ENCODE data around the gene DOP1A. TPM values are rescaled to one million over a fixed set of nuclear protein-coding genes. Genes with fewer than 3 reads are reported as not detected.

DOP1A gene, protein sequence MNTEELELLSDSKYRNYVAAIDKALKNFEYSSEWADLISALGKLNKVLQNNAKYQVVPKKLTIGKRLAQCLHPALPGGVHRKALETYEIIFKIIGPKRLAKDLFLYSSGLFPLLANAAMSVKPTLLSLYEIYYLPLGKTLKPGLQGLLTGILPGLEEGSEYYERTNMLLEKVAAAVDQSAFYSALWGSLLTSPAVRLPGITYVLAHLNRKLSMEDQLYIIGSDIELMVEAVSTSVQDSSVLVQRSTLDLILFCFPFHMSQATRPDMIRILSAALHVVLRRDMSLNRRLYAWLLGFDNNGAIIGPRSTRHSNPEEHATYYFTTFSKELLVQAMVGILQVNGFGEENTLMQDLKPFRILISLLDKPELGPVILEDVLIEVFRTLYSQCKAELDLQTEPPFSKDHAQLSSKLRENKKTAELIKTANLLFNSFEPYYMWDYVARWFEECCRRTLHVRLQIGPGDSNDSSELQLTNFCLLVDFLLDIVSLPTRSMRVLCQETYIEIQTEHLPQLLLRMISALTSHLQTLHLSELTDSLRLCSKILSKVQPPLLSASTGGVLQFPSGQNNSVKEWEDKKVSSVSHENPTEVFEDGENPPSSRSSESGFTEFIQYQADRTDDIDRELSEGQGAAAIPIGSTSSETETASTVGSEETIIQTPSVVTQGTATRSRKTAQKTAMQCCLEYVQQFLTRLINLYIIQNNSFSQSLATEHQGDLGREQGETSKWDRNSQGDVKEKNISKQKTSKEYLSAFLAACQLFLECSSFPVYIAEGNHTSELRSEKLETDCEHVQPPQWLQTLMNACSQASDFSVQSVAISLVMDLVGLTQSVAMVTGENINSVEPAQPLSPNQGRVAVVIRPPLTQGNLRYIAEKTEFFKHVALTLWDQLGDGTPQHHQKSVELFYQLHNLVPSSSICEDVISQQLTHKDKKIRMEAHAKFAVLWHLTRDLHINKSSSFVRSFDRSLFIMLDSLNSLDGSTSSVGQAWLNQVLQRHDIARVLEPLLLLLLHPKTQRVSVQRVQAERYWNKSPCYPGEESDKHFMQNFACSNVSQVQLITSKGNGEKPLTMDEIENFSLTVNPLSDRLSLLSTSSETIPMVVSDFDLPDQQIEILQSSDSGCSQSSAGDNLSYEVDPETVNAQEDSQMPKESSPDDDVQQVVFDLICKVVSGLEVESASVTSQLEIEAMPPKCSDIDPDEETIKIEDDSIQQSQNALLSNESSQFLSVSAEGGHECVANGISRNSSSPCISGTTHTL (N-terminal part only)
- total RNA-seq (28.8 TPM), polyA plus RNA-seq (13.8 TPM)
- long read RNA-seq, donor 1: 0 reads
- long read RNA-seq, donor 2: 0 reads
- long read RNA-seq, donor 3: 0 reads
- long read RNA-seq, donor 4: 0 reads
- long read RNA-seq, donor 5: 0 reads
- long read RNA-seq, donor 6: 0 reads
- long read RNA-seq, donor 7, partial matches to known transcripts: 5 of 5 reads
- long read RNA-seq, donor 7, other reads (novel, unspliced or antisense): 0 of 5 reads
- long read RNA-seq, donor 8: 0 reads
- long read RNA-seq, donor 9: 0 reads
- long read RNA-seq, donor 10: 0 reads

DNA sequence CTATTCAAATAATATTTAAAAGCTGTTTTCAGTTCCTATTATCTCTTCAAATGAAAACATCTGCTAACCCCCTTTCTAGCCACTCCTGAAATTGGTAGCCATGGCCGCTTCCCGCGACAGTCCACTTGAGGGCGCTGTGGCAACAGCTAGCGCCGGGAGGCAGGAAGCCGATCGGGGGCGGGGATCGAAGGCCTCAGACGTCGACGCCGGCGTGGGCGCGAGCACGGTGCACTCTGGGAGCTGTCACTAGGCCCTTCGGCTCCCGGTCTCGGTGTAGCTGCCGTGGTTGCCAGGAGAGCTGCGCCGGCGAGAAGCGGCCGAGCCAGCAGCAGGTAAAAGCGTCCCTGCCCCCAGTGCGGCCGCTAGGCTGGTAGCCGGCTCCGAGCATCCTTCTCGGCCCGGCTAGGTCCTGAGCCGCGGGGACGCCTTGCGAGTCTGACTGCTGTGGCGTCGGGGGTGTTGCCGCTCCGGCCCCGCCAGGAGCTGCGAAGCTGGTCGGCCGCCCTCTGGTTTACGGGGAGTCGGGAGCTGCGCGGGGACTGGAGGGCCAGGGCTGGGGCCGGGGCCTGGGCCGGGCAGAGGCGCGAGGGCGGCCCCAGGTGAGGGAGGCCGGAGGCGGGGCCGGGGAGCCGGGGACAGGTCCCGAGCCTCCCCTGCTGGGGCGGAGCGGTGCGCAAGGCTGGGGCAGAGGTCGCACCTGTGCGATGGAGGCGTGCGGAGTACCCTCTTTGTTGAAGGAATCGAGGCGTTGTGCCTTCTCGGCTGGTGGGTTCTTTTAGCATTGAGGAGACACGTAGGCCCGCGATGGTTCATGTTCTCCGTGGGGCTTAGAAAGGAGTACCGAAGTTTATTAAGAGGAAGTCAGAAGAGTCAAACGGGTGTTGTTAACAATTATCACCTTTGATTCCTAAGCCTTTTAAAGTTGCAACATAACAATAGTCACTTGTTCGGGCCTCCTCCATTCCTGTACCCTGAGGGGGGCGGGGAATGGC is at the start of gene DOP1A:
TSS of gene DOP1A (plus strand) at position 224 of the 992 bp plus-strand sequence. CDS start 29,307 bp downstream, outside the sequence.
- Histone ChIP-seq H3K27me3 (ENCODE audit: control insufficient read depth in 2 of 2, insufficient read depth in 1 of 2, low read length in 1 of 2) (no peaks in the 10 kb centered on the region), H3K4me1 (ENCODE audit: control insufficient read depth in 2 of 2, insufficient read depth in 2 of 2, low read length in 2 of 2) (peaks cover 3 to 10% of the 10 kb centered on the region in 2 donors), H3K9me3 (ENCODE audit: control insufficient read depth in 2 of 2, insufficient read depth in 1 of 2, low read length in 1 of 2) (no peaks in the 10 kb centered on the region), H3K4me3 (ENCODE audit: low read length in 2 of 2) (peak within 1 kb of the TSS; percentile 62 to 82), H3K27ac (ENCODE audit: low read depth in 1 of 2, low read length in 1 of 2) (peak within 1 kb of the TSS; percentile 83 to 92), H3K36me3 (ENCODE audit: control insufficient read depth in 2 of 2, insufficient read depth in 2 of 2, low read length in 1 of 2) (no peaks in the 10 kb centered on the region)
- peak; percentile 88 to 98 (median 95) for DNase-seq (ENCODE audit: low read depth in 6 of 9, low spot score in 9 of 9)
- under 1% methylated on average over 78 of the region's 78 CpGs for WGBS

DNA sequence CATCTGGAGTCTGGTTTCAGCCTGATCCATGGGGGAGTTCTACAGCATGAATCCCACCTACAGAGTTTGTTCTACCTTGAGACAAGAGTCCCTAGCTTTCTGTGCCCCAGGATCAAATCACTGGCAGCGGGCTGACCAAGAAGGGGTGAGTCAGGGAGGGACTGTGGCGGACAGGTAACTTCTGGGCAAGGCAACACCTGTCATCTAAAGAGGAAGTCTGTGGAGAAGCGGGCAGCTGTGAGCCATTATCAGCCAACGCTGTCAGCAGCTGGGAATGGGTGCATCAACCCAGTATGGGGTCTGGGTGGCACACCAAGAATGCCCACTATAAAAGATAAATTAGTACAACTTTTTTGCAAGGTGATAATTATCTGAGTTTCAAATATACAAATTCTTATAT is 47.7 kb upstream of the DOP1A start:
- WGBS: 93% methylated on average over 4 of the region's 4 CpGs
- H3K36me3 ChIP-seq (ENCODE audit: control insufficient read depth in 2 of 2, insufficient read depth in 2 of 2, low read length in 1 of 2): peaks cover 0 to 3% of the 10 kb centered on the region in 2 donors
- no peak for DNase-seq (ENCODE audit: low read depth in 6 of 9, low spot score in 9 of 9)
- H3K27ac ChIP-seq (ENCODE audit: low read depth in 1 of 2, low read length in 1 of 2): no peak overlapping the region
- H3K4me3 ChIP-seq (ENCODE audit: low read length in 2 of 2): no peak overlapping the region
- no peaks in the 10 kb centered on the region for H3K4me1 ChIP-seq (ENCODE audit: control insufficient read depth in 2 of 2, insufficient read depth in 2 of 2, low read length in 2 of 2)
- no peaks in the 10 kb centered on the region for H3K27me3 ChIP-seq (ENCODE audit: control insufficient read depth in 2 of 2, insufficient read depth in 1 of 2, low read length in 1 of 2)
- H3K9me3 ChIP-seq (ENCODE audit: control insufficient read depth in 2 of 2, insufficient read depth in 1 of 2, low read length in 1 of 2): no peaks in the 10 kb centered on the region

DNA sequence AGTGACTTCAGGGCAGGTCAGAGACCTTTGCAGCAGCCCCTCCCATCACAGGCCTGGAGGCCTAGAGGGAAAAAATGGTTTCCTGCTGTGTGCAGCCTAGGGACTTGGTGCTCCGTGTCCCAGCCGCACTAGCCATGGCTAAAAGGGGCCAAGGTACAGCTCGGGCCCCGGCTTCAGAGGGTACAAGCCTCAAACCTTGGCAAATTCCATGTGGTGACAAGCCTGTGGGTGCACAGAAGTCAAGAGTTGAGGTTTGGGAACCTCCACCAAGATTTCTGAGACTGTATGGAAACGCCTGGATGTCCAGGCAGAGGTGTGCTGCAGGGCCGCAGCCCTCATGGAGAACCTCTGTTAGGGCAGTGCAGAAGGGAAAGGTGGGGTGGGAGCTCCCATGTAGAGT is 35.8 kb upstream of the DOP1A start:
- no peak for DNase-seq (ENCODE audit: low read depth in 6 of 9, low spot score in 9 of 9)
- Histone ChIP-seq H3K4me3 (ENCODE audit: low read length in 2 of 2) (no peak overlapping the region), H3K36me3 (ENCODE audit: control insufficient read depth in 2 of 2, insufficient read depth in 2 of 2, low read length in 1 of 2) (peaks cover 0 to 3% of the 10 kb centered on the region in 2 donors), H3K27ac (ENCODE audit: low read depth in 1 of 2, low read length in 1 of 2) (no peak overlapping the region), H3K9me3 (ENCODE audit: control insufficient read depth in 2 of 2, insufficient read depth in 1 of 2, low read length in 1 of 2) (peaks cover 2 to 8% of the 10 kb centered on the region in 2 donors), H3K27me3 (ENCODE audit: control insufficient read depth in 2 of 2, insufficient read depth in 1 of 2, low read length in 1 of 2) (no peaks in the 10 kb centered on the region), H3K4me1 (ENCODE audit: control insufficient read depth in 2 of 2, insufficient read depth in 2 of 2, low read length in 2 of 2) (no peaks in the 10 kb centered on the region)
- WGBS: 98% methylated on average over 6 of the region's 6 CpGs

DNA sequence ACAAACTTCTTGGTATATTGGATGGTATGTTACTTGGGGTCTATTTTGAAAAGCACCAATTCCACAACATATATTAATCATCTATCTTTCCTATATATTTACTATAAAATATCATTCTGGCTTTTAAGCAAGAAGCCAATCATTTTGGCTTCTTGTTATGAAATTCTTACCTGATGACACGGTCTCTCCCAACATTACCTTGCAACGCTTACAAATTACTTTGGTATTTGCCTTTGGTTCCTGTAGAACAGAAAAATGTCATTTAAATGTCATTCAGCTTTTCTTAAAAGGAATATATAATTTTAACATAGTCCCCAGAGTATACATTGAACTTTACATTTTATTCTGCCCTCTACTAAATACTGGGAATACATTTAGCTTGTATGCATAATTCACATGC is 29.2 kb upstream of the DOP1A start:
- peaks cover 0 to 3% of the 10 kb centered on the region in 2 donors for H3K4me1 ChIP-seq (ENCODE audit: control insufficient read depth in 2 of 2, insufficient read depth in 2 of 2, low read length in 2 of 2)
- no peaks in the 10 kb centered on the region for H3K27me3 ChIP-seq (ENCODE audit: control insufficient read depth in 2 of 2, insufficient read depth in 1 of 2, low read length in 1 of 2)
- no peak overlapping the region for H3K4me3 ChIP-seq (ENCODE audit: low read length in 2 of 2)
- WGBS: 98% methylated on average over 2 of the region's 2 CpGs
- H3K36me3 ChIP-seq (ENCODE audit: control insufficient read depth in 2 of 2, insufficient read depth in 2 of 2, low read length in 1 of 2): no peaks in the 10 kb centered on the region
- DNase-seq (ENCODE audit: low read depth in 6 of 9, low spot score in 9 of 9): no peak
- H3K9me3 ChIP-seq (ENCODE audit: control insufficient read depth in 2 of 2, insufficient read depth in 1 of 2, low read length in 1 of 2): no peaks in the 10 kb centered on the region
- H3K27ac ChIP-seq (ENCODE audit: low read depth in 1 of 2, low read length in 1 of 2): no peak overlapping the region

DNA sequence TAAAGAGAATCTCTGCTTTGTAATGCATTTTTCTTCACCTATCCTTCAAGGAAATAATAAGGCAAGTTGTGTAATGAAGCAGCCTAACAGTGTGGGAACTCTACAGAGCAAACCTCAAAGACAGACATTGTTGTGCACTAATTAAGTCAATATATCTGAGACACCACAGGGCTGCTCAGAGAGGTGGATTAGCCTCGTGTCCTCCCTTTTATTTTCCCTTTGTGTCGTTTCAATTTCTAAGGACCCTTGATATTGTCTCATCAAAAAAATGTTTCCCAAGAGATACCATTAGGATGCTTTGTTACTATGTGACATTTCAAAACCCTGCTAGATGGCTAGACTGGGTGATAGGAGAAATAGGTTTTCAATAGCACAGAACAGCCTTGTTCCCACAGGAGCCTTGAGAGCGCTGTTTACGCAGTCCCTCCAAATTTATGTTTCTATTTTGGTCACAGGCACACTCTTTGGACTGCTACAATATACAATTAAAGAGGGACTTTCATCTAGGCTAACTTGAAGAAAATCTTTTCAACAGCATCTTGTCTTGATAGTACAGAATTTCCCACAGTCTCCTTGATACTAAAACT is 24.9 kb upstream of the DOP1A start:
- DNase-seq (ENCODE audit: low read depth in 6 of 9, low spot score in 9 of 9): no peak
- 96% methylated on average over 4 of the region's 4 CpGs for WGBS
- no peak overlapping the region for H3K27ac ChIP-seq (ENCODE audit: low read depth in 1 of 2, low read length in 1 of 2)
- H3K36me3 ChIP-seq (ENCODE audit: control insufficient read depth in 2 of 2, insufficient read depth in 2 of 2, low read length in 1 of 2): no peaks in the 10 kb centered on the region
- no peak overlapping the region for H3K4me3 ChIP-seq (ENCODE audit: low read length in 2 of 2)
- peaks cover 0 to 3% of the 10 kb centered on the region in 2 donors for H3K4me1 ChIP-seq (ENCODE audit: control insufficient read depth in 2 of 2, insufficient read depth in 2 of 2, low read length in 2 of 2)
- H3K9me3 ChIP-seq (ENCODE audit: control insufficient read depth in 2 of 2, insufficient read depth in 1 of 2, low read length in 1 of 2): no peaks in the 10 kb centered on the region
- no peaks in the 10 kb centered on the region for H3K27me3 ChIP-seq (ENCODE audit: control insufficient read depth in 2 of 2, insufficient read depth in 1 of 2, low read length in 1 of 2)

DNA sequence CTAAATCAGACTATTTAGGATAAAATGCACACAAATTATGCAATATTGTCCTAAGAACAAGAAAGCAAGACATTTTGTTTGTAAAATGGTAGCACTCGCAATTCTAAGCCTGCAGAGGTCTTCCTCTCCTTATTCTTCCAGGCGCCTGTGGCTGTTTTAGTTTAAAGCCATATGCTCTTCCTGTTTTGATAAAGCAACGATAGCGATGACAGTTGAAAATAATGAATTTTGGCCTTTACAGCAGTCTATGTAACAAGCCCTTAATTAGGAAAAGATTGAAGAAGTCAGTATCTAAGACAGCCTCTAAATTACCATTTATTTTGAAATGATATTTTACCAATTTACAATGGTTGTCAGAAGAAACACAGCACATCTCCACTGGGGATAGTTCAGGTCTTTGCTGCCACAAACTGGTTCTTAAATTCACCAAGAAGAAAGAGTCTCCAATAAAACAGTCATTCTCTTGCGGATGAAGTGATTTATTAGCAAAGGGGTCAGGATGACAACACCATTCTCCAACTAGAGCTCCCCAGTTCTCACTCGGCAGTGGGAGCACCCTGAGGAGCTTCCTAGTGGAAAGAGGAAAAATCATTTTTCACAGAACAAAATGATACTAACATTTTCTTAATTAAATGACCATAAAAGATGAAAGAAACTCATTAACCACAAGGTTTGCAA is 23.2 kb upstream of the DOP1A start:
- Histone ChIP-seq H3K27ac (ENCODE audit: low read depth in 1 of 2, low read length in 1 of 2) (no peak overlapping the region), H3K9me3 (ENCODE audit: control insufficient read depth in 2 of 2, insufficient read depth in 1 of 2, low read length in 1 of 2) (no peaks in the 10 kb centered on the region), H3K36me3 (ENCODE audit: control insufficient read depth in 2 of 2, insufficient read depth in 2 of 2, low read length in 1 of 2) (no peaks in the 10 kb centered on the region), H3K4me1 (ENCODE audit: control insufficient read depth in 2 of 2, insufficient read depth in 2 of 2, low read length in 2 of 2) (peaks cover 0 to 3% of the 10 kb centered on the region in 2 donors), H3K27me3 (ENCODE audit: control insufficient read depth in 2 of 2, insufficient read depth in 1 of 2, low read length in 1 of 2) (no peaks in the 10 kb centered on the region), H3K4me3 (ENCODE audit: low read length in 2 of 2) (no peak overlapping the region)
- WGBS: 97% methylated on average over 6 of the region's 6 CpGs
- DNase-seq (ENCODE audit: low read depth in 6 of 9, low spot score in 9 of 9): no peak

DNA sequence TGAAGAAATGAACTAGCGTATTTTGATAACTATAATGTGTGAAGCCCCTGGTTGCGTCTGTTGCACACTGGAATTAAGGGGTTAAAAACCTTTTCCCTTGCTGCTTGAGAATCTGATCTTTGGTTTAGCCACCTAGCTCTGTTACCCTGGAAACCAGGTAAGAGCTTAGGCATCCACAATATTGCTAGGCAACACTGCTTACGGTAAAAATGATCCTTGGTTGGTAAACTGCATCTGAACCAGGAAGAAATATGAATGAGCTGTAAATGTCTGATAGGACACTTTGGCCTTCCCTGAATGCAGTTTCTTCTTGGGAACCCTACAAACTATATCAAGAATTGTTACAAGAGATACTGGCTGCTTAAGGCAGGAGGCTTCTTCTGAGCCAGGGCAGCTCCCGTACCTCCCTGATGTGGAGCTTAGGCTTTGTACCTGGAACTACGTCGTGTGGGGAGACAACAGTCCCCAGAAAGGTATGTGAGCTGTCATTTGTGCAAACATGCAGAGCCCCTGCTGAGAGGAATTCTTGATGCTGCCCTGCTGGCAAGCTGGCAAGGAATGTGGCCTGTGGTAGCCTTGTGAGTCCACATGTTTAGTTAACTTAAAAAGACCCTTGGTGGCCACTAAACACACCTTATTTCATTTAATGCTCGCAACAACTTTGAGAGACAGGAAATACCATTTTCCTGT is 20.3 kb upstream of the DOP1A start:
- Histone ChIP-seq H3K4me3 (ENCODE audit: low read length in 2 of 2) (no peak overlapping the region), H3K27me3 (ENCODE audit: control insufficient read depth in 2 of 2, insufficient read depth in 1 of 2, low read length in 1 of 2) (no peaks in the 10 kb centered on the region), H3K27ac (ENCODE audit: low read depth in 1 of 2, low read length in 1 of 2) (no peak overlapping the region), H3K36me3 (ENCODE audit: control insufficient read depth in 2 of 2, insufficient read depth in 2 of 2, low read length in 1 of 2) (peaks cover 0 to 3% of the 10 kb centered on the region in 2 donors), H3K9me3 (ENCODE audit: control insufficient read depth in 2 of 2, insufficient read depth in 1 of 2, low read length in 1 of 2) (no peaks in the 10 kb centered on the region), H3K4me1 (ENCODE audit: control insufficient read depth in 2 of 2, insufficient read depth in 2 of 2, low read length in 2 of 2) (no peaks in the 10 kb centered on the region)
- no peak for DNase-seq (ENCODE audit: low read depth in 6 of 9, low spot score in 9 of 9)
- 97% methylated on average over 7 of the region's 7 CpGs for WGBS

All from thymus (tissue), 14 donors.